Endothelial cell of umbilical vein (primary cell): ENCODE results near the gene CCDC186.

Source experiments
- CTCF ChIP-seq, 2 donors: IDR thresholded peaks; 1 replicate in 1 of 2; 2 replicates in 1 of 2; pipeline ENCODE4 v1.5.1; 2011; ENCODE audit warnings: low read length in 2 of 2, mild to moderate bottlenecking in 2 of 2, moderate library complexity in 2 of 2, control low read depth in 1 of 2, inconsistent platforms in 1 of 2, low read depth in 1 of 2; ENCODE audit not compliant: insufficient read depth in 1 of 2; ENCODE audit errors: extremely low read depth in 1 of 2
- EZH2 ChIP-seq: IDR thresholded peaks from 2 replicates; pipeline ENCODE4 v1.6.1; 2012; ENCODE audit warnings: borderline replicate concordance, low read depth, mild to moderate bottlenecking, moderate library complexity, low read length, inconsistent platforms; ENCODE audit not compliant: severe bottlenecking
- GATA2 ChIP-seq: IDR thresholded peaks from 2 replicates; pipeline ENCODE4 v1.7.0; 2011; ENCODE audit warnings: low read depth, mild to moderate bottlenecking, moderate library complexity, mixed read lengths, low read length; ENCODE audit not compliant: insufficient read length, insufficient read depth
- JUN ChIP-seq: IDR thresholded peaks from 2 replicates; pipeline ENCODE4 v1.6.1; 2011; ENCODE audit warnings: borderline replicate concordance, low read depth; ENCODE audit not compliant: insufficient read length, insufficient read depth
- MAX ChIP-seq: IDR thresholded peaks from 2 replicates; pipeline ENCODE4 v1.6.1; 2011; ENCODE audit not compliant: insufficient read depth, insufficient read length
- MYC ChIP-seq: IDR thresholded peaks from one replicate; pipeline ENCODE4 v1.6.1; 2011; ENCODE audit warnings: mild to moderate bottlenecking, low read depth, low read length
- POLR2A ChIP-seq: IDR thresholded peaks from 2 replicates; pipeline ENCODE4 v1.6.1; 2012; ENCODE audit warnings: low read depth, mild to moderate bottlenecking, control low read depth, low read length
- POLR2AphosphoS5 ChIP-seq: IDR thresholded peaks from 2 replicates; pipeline ENCODE4 v1.6.1; 2012; ENCODE audit warnings: low read depth, mild to moderate bottlenecking, control low read depth, low read length, moderate library complexity; ENCODE audit not compliant: insufficient read depth

- TF ChIP-seq POLR2A (no peak), EZH2 (no peak), CTCF (IDR thresholded peaks at IDR 0.05; ENCODE audit: extremely low read depth in 1 of 2, insufficient read depth in 1 of 2, low read depth in 1 of 2, low read length in 2 of 2) (no peak), POLR2AphosphoS5 (no peak), MYC (no peak), MAX (no peak), JUN (no peak), GATA2 (no peak)
Observed at GRCh38 chr10:114215033-114215432, 41.0 kb upstream of the CCDC186 start.
